Activated CD4-positive, alpha-beta T cell treated with anti-CD3 and anti-CD28 coated beads, Interleukin-2, amount 10 ng/mL, durations not matched to agents 24 days and 14 days (primary cell): ENCODE results near the gene CRAT. TPM values are rescaled to one million over a fixed set of nuclear protein-coding genes. Genes with fewer than 3 reads are reported as not detected.

Experiments used
- DNase-seq: peaks from one replicate; pipeline ENCODE4 v3.0.0; 2022
- H3K27ac Mint-ChIP-seq: one replicate; pipeline ENCODE4 v1.8.0; 2022; ENCODE audit warnings: mild to moderate bottlenecking, mixed read lengths
- H3K27me3 Mint-ChIP-seq: one replicate; pipeline ENCODE4 v1.8.0; 2022; ENCODE audit warnings: mixed read lengths
- H3K36me3 Mint-ChIP-seq: one replicate; pipeline ENCODE4 v1.8.0; 2022; ENCODE audit warnings: low read depth, mild to moderate bottlenecking, mixed read lengths
- H3K4me1 Mint-ChIP-seq: one replicate; pipeline ENCODE4 v1.8.0; 2021; ENCODE audit warnings: mixed read lengths
- H3K4me3 Mint-ChIP-seq: one replicate; pipeline ENCODE4 v1.8.0; 2022; ENCODE audit warnings: mild to moderate bottlenecking, moderate library complexity, mixed read lengths
- H3K9me3 Mint-ChIP-seq: one replicate; pipeline ENCODE4 v1.8.0; 2021; ENCODE audit warnings: mixed read lengths
- intact Hi-C: fragments of 100-400 bp; cut with micrococcal nuclease; formaldehyde crosslinking; loops from one replicate; pipeline ENCODE4 v1.15.1; 2023
- total RNA-seq: library from RNA; stranded (reverse); gene quantifications from 2 replicates; pipeline ENCODE4 v1.2.3, GENCODE V29; 2022

Gene CRAT
- total RNA-seq, 1 donor from 2014 or later, result 11.4 TPM

DNA sequence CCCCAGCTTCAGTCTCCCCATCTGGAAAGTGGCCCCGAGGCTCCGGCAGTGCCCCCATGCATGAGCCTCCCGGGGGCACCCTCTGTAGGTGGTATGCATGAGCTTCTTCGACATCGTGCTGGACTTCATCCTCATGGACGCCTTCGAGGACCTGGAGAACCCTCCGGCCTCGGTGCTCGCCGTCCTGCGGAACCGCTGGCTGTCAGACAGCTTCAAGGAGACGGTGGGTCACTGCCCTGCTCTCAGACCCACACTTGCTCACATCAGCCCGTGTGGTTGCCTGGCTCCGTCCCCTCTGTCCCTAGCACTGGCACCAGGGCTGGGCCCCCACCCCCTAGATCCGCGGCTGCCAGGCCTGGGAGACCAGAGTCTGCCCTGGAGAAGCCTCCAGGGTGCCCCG lies 42.5 kb downstream of the CRAT start:
- intact Hi-C loops, result no loop called here
- no peaks in the 10 kb centered on the region for H3K9me3 Mint-ChIP-seq
- peaks cover 7% of the 10 kb centered on the region for H3K36me3 Mint-ChIP-seq
- peak overlapping the region; percentile 13 for H3K4me3 Mint-ChIP-seq
- no peak for DNase-seq
- H3K4me1 Mint-ChIP-seq, result peaks cover 16% of the 10 kb centered on the region
- H3K27me3 Mint-ChIP-seq, result no peaks in the 10 kb centered on the region
- H3K27ac Mint-ChIP-seq, result peak overlapping the region; percentile 82

DNA sequence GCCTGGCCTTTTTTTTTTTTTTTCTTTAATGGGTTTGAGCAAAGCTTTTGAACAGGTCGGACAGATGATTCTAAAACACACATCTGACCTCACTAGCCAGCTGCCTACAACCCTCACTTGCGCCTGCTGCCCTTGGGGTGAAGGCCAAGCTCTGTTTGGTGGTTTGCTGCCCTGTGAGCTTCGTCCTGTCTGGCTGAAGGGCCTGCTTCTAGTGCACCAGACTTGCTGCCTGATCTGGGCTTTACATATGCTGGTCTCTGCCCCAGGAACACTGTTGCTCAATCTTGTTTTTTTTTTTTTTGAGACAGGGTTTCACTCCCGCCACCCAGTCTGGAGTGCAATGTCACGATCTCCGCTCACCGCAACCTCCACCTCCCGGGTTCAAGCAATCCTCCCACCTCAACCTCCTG lies 46.1 kb downstream of the CRAT start:
- H3K36me3 Mint-ChIP-seq, result peaks cover 10% of the 10 kb centered on the region
- no peaks in the 10 kb centered on the region for H3K27me3 Mint-ChIP-seq
- no peaks in the 10 kb centered on the region for H3K9me3 Mint-ChIP-seq
- intact Hi-C loops, result no loop called here
- no peak for DNase-seq
- no peak overlapping the region for H3K4me3 Mint-ChIP-seq
- peaks cover 9% of the 10 kb centered on the region for H3K4me1 Mint-ChIP-seq
- no peak overlapping the region for H3K27ac Mint-ChIP-seq

DNA sequence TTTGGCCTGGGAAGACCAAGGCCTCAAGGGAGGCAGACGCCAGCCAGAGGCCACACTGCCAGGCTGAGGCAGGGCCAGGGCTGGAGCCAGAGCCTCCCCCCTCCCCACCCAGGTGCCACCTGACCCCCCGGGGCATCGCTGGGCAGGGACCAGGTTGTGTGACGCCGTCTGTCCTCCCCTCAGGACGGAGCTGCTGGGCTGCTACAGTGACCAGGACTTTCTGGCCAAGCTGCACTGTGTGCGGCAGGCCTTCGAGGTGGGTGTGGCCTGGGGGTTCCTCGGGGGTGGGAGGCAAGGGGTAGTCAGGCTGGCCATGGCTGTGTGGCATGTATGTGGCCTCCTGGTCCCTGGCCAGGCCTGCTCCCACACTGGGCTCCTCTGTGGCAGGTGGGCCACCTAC lies 47.5 kb downstream of the CRAT start:
- intact Hi-C loops, result no loop called here
- Mint-ChIP-seq H3K4me3 (no peak overlapping the region), H3K27me3 (no peaks in the 10 kb centered on the region), H3K9me3 (no peaks in the 10 kb centered on the region), H3K36me3 (peaks cover 10% of the 10 kb centered on the region), H3K27ac (no peak overlapping the region), H3K4me1 (no peaks in the 10 kb centered on the region)
- DNase-seq, result no peak

DNA sequence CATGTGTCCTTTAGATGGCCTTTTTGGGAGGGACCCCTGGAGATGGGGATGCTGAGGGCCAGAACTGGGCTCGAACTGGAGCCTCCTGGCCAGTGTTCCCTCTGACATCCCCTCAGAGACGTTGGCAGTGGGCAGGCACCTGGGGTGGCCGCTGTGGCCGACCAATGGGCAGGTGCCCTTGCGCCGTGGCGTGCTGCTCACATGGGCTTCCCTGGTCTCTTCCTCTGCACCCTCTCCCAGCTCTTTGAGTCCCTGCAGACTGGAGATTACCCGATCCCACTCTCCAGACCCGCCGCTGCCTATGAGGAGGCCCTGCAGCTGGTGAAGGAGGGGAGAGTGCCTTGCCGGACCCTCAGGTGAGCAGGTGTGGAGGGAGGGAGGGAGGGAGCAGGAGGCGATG lies 49.6 kb downstream of the CRAT start:
- DNase-seq, result no peak
- Mint-ChIP-seq H3K9me3 (no peaks in the 10 kb centered on the region), H3K4me3 (no peak overlapping the region), H3K27ac (no peak overlapping the region), H3K36me3 (peaks cover 16% of the 10 kb centered on the region), H3K4me1 (no peaks in the 10 kb centered on the region), H3K27me3 (no peaks in the 10 kb centered on the region)
- intact Hi-C loops, result no loop called here

DNA sequence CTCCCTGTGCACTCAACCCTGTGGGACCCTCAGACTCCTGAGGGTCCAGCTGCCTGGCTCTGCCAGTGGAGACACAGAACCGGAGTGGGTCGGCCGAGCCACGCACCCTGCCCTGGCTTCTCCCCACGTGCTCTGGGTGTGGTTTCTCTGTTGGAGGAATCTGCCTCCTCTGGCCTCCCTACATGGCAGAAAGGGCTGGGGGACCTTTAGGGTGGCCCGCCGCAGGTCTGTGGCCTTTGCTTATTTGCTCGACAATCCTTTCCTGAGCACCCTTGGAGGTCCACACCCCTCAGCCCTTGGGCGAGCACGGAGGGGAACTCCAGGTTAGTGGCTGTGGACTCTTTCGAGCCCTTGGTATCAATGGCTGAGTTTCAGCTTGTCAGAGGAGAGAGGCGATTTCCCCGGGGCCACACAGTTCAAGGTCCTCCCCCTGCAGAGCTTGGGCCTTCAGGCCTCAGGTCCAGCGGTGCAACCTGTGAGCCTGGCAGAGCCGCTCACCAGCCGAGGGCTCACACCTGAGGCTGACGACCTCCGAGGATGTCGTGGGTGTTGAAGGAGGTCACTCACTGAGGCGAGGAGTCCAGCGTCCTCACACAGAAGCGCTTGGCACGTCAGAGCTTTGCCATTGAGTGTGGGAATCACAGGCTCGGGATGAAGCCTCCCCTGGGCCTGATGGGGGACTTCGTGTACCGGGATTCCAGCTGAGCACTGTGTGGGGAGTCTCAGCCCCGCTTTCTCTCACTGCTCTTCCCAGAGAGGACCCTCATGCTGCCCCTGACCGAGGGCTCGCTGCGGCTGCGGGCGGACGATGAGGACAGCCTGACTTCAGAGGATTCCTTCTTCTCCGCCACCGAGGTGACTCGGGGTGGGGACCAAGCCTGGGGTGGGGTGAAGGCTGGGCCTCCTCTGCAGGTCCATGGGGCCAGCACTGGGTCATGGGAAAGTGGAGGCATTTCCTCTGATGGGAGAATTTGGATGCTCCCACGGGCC lies 50.5 kb downstream of the CRAT start:
- no peak overlapping the region for H3K27ac Mint-ChIP-seq
- H3K36me3 Mint-ChIP-seq, result peaks cover 12% of the 10 kb centered on the region
- H3K9me3 Mint-ChIP-seq, result no peaks in the 10 kb centered on the region
- DNase-seq, result no peak
- no peak overlapping the region for H3K4me3 Mint-ChIP-seq
- no peaks in the 10 kb centered on the region for H3K4me1 Mint-ChIP-seq
- intact Hi-C loops, result no loop called here
- H3K27me3 Mint-ChIP-seq, result no peaks in the 10 kb centered on the region

DNA sequence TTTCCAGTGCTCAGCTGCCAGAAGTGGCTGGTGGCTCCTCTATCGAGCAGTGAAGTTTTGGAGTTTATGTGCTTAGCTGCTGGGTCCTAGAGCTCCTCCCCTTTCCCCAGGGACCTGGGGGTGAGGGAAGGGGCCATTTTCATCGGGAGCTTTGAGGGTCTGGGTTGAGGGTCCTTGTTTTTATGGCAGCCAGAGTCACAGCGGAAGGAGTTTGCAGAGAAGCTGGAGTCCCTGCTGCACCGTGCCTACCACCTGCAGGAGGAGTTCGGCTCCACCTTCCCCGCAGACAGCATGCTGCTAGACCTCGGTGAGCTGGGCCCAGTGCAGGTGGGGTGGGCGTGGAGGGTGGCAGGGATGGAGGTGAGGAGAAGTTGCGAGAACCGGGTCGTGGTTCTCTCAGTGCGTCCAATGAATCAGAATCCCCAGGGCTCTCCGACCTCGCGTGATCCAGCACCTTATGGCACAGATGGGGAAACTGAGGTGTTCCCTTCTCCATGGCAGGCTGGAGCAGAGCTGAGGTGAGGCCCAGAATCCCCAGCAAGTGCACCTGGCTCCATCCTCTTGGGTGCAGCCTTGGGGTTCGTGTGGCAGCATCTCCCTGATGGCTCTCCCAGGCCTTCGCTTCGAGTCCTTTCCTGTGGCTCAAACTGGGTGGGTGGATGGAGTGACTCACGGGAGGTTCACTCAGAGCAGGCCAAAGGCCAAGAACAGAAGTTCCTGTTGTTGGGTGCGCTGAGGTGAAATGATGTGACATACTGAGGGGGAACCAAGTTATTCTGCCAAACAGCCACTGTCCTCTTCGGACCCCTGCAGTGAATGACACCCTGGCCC lies 51.4 kb downstream of the CRAT start:
- no peaks in the 10 kb centered on the region for H3K9me3 Mint-ChIP-seq
- no peak overlapping the region for H3K27ac Mint-ChIP-seq
- no peak overlapping the region for H3K4me3 Mint-ChIP-seq
- intact Hi-C loops, result no loop called here
- H3K4me1 Mint-ChIP-seq, result no peaks in the 10 kb centered on the region
- no peak for DNase-seq
- H3K36me3 Mint-ChIP-seq, result peaks cover 15% of the 10 kb centered on the region
- no peaks in the 10 kb centered on the region for H3K27me3 Mint-ChIP-seq

DNA sequence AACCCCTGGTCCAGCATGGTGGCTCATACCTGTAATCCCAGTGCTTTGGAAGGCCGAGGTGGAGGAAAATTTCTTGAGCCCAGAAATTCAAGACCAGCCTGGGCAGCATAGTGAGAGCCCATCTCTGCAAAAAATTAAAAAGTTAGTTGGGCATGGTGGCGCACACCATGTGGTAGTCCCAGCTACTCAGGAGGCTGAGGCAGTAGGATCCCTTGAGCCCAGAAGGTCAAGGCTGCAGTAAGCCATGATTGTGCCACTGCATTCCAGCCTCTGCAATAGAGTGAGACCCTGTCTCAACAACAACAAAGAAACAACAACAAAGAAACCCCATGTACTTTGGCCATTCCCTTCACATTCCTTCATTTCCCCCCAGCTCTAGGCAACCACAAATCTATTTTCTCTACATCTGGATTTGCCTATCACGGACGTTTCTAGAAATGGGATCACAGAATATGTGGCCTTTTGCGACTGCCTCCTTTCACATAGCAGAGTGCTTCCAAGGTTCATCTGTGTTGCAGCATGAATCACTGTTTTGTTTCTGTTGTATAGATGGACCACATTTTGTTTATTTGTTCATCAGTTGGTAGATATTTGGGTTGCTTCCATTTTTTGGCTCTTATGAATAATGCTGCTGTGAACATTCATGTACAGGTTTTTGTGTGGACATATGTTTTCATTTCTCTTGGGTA lies 56.3 kb downstream of the CRAT start:
- H3K9me3 Mint-ChIP-seq, result no peaks in the 10 kb centered on the region
- no peak overlapping the region for H3K27ac Mint-ChIP-seq
- intact Hi-C loops, result no loop called here

DNA sequence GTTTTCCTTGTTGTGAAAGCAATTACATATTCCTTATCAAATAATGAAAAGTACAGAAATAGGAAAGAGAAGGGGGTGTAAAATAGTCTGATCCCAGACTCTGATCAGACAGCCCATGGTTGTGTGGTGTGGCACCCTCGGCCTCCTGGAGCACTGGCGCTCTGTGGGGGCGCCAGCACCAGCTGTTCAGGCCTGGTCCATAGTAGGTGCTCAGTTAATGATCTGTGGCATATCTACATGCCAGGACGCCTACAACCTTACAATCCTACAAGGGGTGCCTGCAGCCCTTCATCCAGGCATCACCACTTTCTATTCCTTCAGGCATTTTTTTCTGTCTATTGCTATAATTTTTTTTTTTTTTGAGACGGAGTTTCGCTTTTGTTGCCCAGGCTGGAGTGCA lies 57.6 kb downstream of the CRAT start:
- no peak for DNase-seq
- H3K27me3 Mint-ChIP-seq, result no peaks in the 10 kb centered on the region
- H3K4me3 Mint-ChIP-seq, result no peak overlapping the region
- no peak overlapping the region for H3K27ac Mint-ChIP-seq
- no peaks in the 10 kb centered on the region for H3K9me3 Mint-ChIP-seq
- intact Hi-C loops, result no loop called here
- H3K4me1 Mint-ChIP-seq, result no peaks in the 10 kb centered on the region
- H3K36me3 Mint-ChIP-seq, result peaks cover 17% of the 10 kb centered on the region

More for the DNA sequence above, 56.3 kb downstream of the CRAT start:
- Mint-ChIP-seq H3K4me1 (no peaks in the 10 kb centered on the region), H3K36me3 (peaks cover 10% of the 10 kb centered on the region), H3K4me3 (no peak overlapping the region), H3K27me3 (no peaks in the 10 kb centered on the region)
- no peak for DNase-seq

DNA sequence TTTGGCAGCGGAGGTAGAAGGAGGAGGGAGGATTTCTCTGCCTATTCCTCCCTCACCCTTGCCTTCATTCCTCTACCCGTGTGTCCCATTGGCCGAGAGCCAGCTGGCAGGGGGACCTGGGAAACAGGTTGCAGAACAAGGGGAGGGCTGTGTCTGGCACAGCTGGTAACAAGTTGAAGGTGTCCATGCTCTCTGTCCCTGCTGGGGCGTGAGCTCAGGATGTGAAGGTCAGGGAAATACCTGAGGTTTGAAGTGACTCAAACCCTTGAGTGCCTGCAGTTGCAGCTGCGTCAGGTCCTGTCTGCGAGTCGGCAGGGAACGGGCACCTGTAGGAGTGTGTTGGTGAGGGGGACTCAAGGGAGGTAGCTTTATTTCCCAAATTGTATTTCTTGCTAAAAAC lies 58.0 kb downstream of the CRAT start:
- no peak overlapping the region for H3K27ac Mint-ChIP-seq
- no peaks in the 10 kb centered on the region for H3K27me3 Mint-ChIP-seq
- H3K4me3 Mint-ChIP-seq, result no peak overlapping the region
- intact Hi-C loops, result no loop called here
- DNase-seq, result no peak
- no peaks in the 10 kb centered on the region for H3K9me3 Mint-ChIP-seq
- no peaks in the 10 kb centered on the region for H3K4me1 Mint-ChIP-seq
- peaks cover 16% of the 10 kb centered on the region for H3K36me3 Mint-ChIP-seq

Other genes with a start within 250 kb of the CRAT start
- 11.7 and 14.4 TPM in 2 replicates for gene KYAT1, start 228.8 kb downstream of the CRAT start, total RNA-seq
- gene LRRC8A, start 228.7 kb downstream of the CRAT start, total RNA-seq, result 27.7 and 28.4 TPM in 2 replicates
- gene PHYHD1, start 189.8 kb downstream of the CRAT start, total RNA-seq, result 0.45 and 0.47 TPM in 2 replicates
- 15.2 and 15.9 TPM in 2 replicates for gene DOLK, start 163.2 kb downstream of the CRAT start, total RNA-seq
- 162 and 176 TPM in 2 replicates for gene NUP188, start 163.1 kb downstream of the CRAT start, total RNA-seq
- 69.6 and 73.9 TPM in 2 replicates for gene SH3GLB2, start 82.5 kb downstream of the CRAT start, total RNA-seq
- 43.3 and 44.3 TPM in 2 replicates for gene MIGA2, start 74.2 kb downstream of the CRAT start, total RNA-seq
- 24.7 and 24.8 TPM in 2 replicates for gene DOLPP1, start 29.7 kb downstream of the CRAT start, total RNA-seq
- gene PTPA, start 622 bp upstream of the CRAT start, total RNA-seq, result 104 and 107 TPM in 2 replicates
- 11.7 and 12.2 TPM in 2 replicates for gene IER5L, start 67.5 kb upstream of the CRAT start, total RNA-seq